GM19463 (cell line): ENCODE measurements around the gene MAD2L1BP.

Experiments
- ATAC-seq: cut with Tn5 transposase; IDR thresholded peaks from one replicate; pipeline ENCODE4 v1.9.1; 2021; ENCODE audit warnings: mild to moderate bottlenecking, moderate library complexity; ENCODE audit not compliant: unreplicated experiment

The MAD2L1BP gene

GRCh38 chr6:43680308-43681200, 44.9 kb downstream of the MAD2L1BP start:
- no peak for ATAC-seq

GRCh38 chr6:43681303-43681702, 45.7 kb downstream of the MAD2L1BP start:
- ATAC-seq: no peak

- no peak for ATAC-seq
Observed at GRCh38 chr6:43682724-43683429, 47.2 kb downstream of the MAD2L1BP start.

GRCh38 chr6:43683708-43684455, 48.2 kb downstream of the MAD2L1BP start:
- no peak for ATAC-seq

- ATAC-seq: no peak
Observed at GRCh38 chr6:43687079-43687436, 51.4 kb downstream of the MAD2L1BP start.

GRCh38 chr6:43687437-43688347, 52.1 kb downstream of the MAD2L1BP start, which contains the start of gene MRPS18A:
Gene MRPS18A (minus strand): TSS chr6:43687791. CDS start chr6:43687779, 12 bp downstream.
- ATAC-seq: peak; percentile 95

- no peak for ATAC-seq
Observed at GRCh38 chr6:43689421-43689820, 53.8 kb downstream of the MAD2L1BP start.
